WTC11 (cell line): ENCODE measurements around the gene BBOX1. TPM values are rescaled to one million over a fixed set of nuclear protein-coding genes. Genes with fewer than 3 reads are reported as not detected.
"Not testable (repeated sequence)": the region's sequence is repeated elsewhere in the genome, so short reads cannot be mapped to it uniquely, and the experiment has no call there.

ENCODE experiments used
- ATAC-seq: fragments of 200-7000 bp; cut with Tn5 transposase; 2 replicates; pipeline ENCODE4 v1.10.0; 2021; ENCODE audit warnings: mild to moderate bottlenecking, moderate library complexity
- CTCF ChIA-PET: fragments of 300-600 bp; sonication (Branson Sonifier 250); formaldehyde crosslinking; loops from one replicate; lab custom pipeline; 2021; ENCODE audit warnings: antibody characterized with exemption; lab: Charles Lee
- POLR2A ChIA-PET: fragments of 350-600 bp; sonication (Branson Sonifier 250); formaldehyde crosslinking; loops from one replicate; lab custom pipeline; 2021; ENCODE audit warnings: antibody characterized with exemption; lab: Charles Lee
- DNase-seq: peaks from one replicate; pipeline ENCODE4 v3.0.0; 2021; ENCODE audit warnings: low spot score
- H3K27ac Mint-ChIP-seq: 2 replicates; pipeline ENCODE4 v1.8.0; 2021; ENCODE audit warnings: mixed read lengths
- H3K27me3 Mint-ChIP-seq: 2 replicates; pipeline ENCODE4 v1.8.0; 2021; ENCODE audit warnings: low read depth, mild to moderate bottlenecking, moderate library complexity, mixed read lengths
- H3K36me3 Mint-ChIP-seq: 2 replicates; pipeline ENCODE4 v1.8.0; 2021; ENCODE audit warnings: mixed read lengths
- H3K4me1 Mint-ChIP-seq: 2 replicates; pipeline ENCODE4 v1.8.0; 2022; ENCODE audit warnings: mixed read lengths
- H3K4me3 Mint-ChIP-seq: 2 replicates; pipeline ENCODE4 v1.8.0; 2021; ENCODE audit warnings: mild to moderate bottlenecking, moderate library complexity, mixed read lengths
- H3K9me3 Mint-ChIP-seq: 2 replicates; pipeline ENCODE4 v1.8.0; 2021; ENCODE audit warnings: mixed read lengths
- ATF1 ChIP-seq: sonication (generic); formaldehyde crosslinking; IDR thresholded peaks from 2 replicates; pipeline ENCODE4 v1.8.1; 2023; ENCODE audit warnings: mild to moderate bottlenecking, moderate library complexity, missing genetic modification reagents
- CREB1 ChIP-seq: sonication (generic); formaldehyde crosslinking; IDR thresholded peaks from 2 replicates; pipeline ENCODE4 v1.8.0; 2023; ENCODE audit warnings: mild to moderate bottlenecking, missing genetic modification reagents
- ESRRA ChIP-seq: sonication (generic); formaldehyde crosslinking; IDR thresholded peaks from 2 replicates; pipeline ENCODE4 v1.8.1; 2022; ENCODE audit warnings: mild to moderate bottlenecking, missing genetic modification reagents, borderline replicate concordance
- ETV6 ChIP-seq: sonication (generic); formaldehyde crosslinking; IDR thresholded peaks from 2 replicates; pipeline ENCODE4 v1.8.1; 2022; ENCODE audit warnings: mild to moderate bottlenecking, missing genetic modification reagents
- JAZF1 ChIP-seq: fragments of 250-450 bp; sonication (Bioruptor Pico); IDR thresholded peaks from 2 replicates; pipeline ENCODE4 v1.9.0; 2021; ENCODE audit warnings: moderate library complexity, mild to moderate bottlenecking, inconsistent platforms
- KAT7 ChIP-seq: sonication (generic); formaldehyde crosslinking; IDR thresholded peaks from 2 replicates; pipeline ENCODE4 v1.8.1; 2023; ENCODE audit warnings: missing genetic modification reagents, mild to moderate bottlenecking, borderline replicate concordance
- TEAD1 ChIP-seq: sonication (generic); formaldehyde crosslinking; IDR thresholded peaks from 2 replicates; pipeline ENCODE4 v1.8.0; 2022; ENCODE audit warnings: mild to moderate bottlenecking, missing genetic modification reagents
- TEAD4 ChIP-seq: sonication (generic); formaldehyde crosslinking; IDR thresholded peaks from 2 replicates; pipeline ENCODE4 v1.8.0; 2022; ENCODE audit warnings: mild to moderate bottlenecking, missing genetic modification reagents
- ZNF219 ChIP-seq: sonication (generic); formaldehyde crosslinking; IDR thresholded peaks from 2 replicates; pipeline ENCODE4 v1.8.0; 2023; ENCODE audit warnings: missing genetic modification reagents, mild to moderate bottlenecking, borderline replicate concordance
- ZNF263 ChIP-seq: sonication (generic); formaldehyde crosslinking; IDR thresholded peaks from 2 replicates; pipeline ENCODE4 v1.8.1; 2022; ENCODE audit warnings: low read depth, mild to moderate bottlenecking, moderate library complexity, missing genetic modification reagents
- ZNF317 ChIP-seq: sonication (generic); formaldehyde crosslinking; IDR thresholded peaks from 2 replicates; pipeline ENCODE4 v1.8.1; 2023; ENCODE audit warnings: low read depth, mild to moderate bottlenecking, moderate library complexity, missing genetic modification reagents, borderline replicate concordance
- total RNA-seq: library from RNA; stranded (reverse); gene quantifications from 3 replicates; pipeline ENCODE4 v1.2.3, GENCODE V29; 2021
- TF ChIP-seq, protein P1 (sequence below): fragments of 250-450 bp; sonication (Bioruptor Pico); IDR thresholded peaks from 2 replicates; pipeline ENCODE4 v1.9.0; 2021; ENCODE audit warnings: mild to moderate bottlenecking
- TF ChIP-seq, protein P2 (sequence below): sonication (generic); formaldehyde crosslinking; IDR thresholded peaks from 2 replicates; pipeline ENCODE4 v1.8.1; 2022; ENCODE audit warnings: missing genetic modification reagents, borderline replicate concordance
- TF ChIP-seq, protein P3 (sequence below): sonication (generic); formaldehyde crosslinking; IDR thresholded peaks from 2 replicates; pipeline ENCODE4 v1.8.1; 2023; ENCODE audit warnings: mild to moderate bottlenecking, missing genetic modification reagents
- TF ChIP-seq, protein P4 (sequence below): sonication (generic); formaldehyde crosslinking; IDR thresholded peaks from 2 replicates; pipeline ENCODE4 v1.8.0; 2022; ENCODE audit warnings: missing genetic modification reagents

Gene BBOX1
- total RNA-seq, 1 experiment from 2014 or later: not detected

DNA sequence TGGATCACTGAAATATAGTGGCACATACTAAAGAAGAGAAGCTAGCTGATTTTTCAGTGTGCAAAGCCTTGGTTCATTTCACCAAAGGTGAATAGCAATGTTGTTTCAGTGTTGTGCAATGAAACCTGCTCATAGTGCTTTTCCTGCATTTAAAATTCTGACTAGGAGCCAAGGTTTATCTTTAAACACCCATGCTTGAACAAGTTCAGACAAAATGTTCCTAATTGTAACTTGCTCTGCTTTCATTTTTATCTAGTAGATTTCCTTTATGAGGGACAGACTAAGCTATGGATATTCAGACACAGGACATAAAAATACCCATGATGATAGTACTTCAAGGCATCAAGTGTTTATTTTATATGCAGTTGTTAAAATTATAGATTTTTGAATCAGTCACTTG, 47.7 kb downstream of the BBOX1 start:
- H3K9me3 Mint-ChIP-seq: peaks cover 37% of the 10 kb centered on the region
- no peak overlapping the region for H3K4me3 Mint-ChIP-seq
- CTCF ChIA-PET: no interaction called here
- H3K4me1 Mint-ChIP-seq: peaks cover 19% of the 10 kb centered on the region
- no peak overlapping the region for H3K27ac Mint-ChIP-seq
- POLR2A ChIA-PET: no interaction called here
- DNase-seq (no peak), ATAC-seq (no peak)
- TF ChIP-seq, protein P1, sequence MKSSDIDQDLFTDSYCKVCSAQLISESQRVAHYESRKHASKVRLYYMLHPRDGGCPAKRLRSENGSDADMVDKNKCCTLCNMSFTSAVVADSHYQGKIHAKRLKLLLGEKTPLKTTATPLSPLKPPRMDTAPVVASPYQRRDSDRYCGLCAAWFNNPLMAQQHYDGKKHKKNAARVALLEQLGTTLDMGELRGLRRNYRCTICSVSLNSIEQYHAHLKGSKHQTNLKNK (CRISPR knock-in tag): no peak
- no peak for TF ChIP-seq ZNF317
- no peak for TF ChIP-seq TEAD1 (CRISPR knock-in tag)
- no peak for TF ChIP-seq ATF1 (CRISPR knock-in tag)
- TF ChIP-seq ESRRA: no peak
- H3K36me3 Mint-ChIP-seq: peaks cover 21% of the 10 kb centered on the region
- peaks cover 5% of the 10 kb centered on the region; the same call in 1 of the 2 replicates for H3K27me3 Mint-ChIP-seq

DNA sequence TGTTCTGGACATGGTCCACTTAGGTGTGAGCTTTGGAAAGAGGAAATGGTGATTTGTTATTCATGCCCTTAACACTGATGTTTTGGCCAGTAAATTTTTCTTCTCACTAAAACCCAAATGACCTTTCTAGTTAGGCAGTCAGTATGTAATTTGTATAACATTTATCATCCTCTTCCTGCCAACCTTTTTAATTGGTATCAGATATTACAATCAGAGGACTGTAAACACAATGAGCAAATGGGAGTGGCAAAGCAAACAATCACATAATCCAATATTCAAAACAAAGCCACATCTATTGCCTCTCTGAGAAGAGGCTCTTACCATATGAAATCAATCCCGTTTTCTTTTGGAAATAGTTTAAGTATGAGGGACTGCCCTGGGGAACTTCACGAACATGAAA, 49.1 kb downstream of the BBOX1 start:
- Mint-ChIP-seq H3K27me3 (peaks cover 5% of the 10 kb centered on the region; the same call in 1 of the 2 replicates), H3K4me3 (no peak overlapping the region), H3K4me1 (peaks cover 22% of the 10 kb centered on the region), H3K27ac (no peak overlapping the region), H3K9me3 (peaks cover 38% of the 10 kb centered on the region), H3K36me3 (peaks cover 21% of the 10 kb centered on the region)
- ChIA-PET CTCF (no interaction called here), POLR2A (no interaction called here)
- no peak for TF ChIP-seq JAZF1
- TF ChIP-seq, protein P2, sequence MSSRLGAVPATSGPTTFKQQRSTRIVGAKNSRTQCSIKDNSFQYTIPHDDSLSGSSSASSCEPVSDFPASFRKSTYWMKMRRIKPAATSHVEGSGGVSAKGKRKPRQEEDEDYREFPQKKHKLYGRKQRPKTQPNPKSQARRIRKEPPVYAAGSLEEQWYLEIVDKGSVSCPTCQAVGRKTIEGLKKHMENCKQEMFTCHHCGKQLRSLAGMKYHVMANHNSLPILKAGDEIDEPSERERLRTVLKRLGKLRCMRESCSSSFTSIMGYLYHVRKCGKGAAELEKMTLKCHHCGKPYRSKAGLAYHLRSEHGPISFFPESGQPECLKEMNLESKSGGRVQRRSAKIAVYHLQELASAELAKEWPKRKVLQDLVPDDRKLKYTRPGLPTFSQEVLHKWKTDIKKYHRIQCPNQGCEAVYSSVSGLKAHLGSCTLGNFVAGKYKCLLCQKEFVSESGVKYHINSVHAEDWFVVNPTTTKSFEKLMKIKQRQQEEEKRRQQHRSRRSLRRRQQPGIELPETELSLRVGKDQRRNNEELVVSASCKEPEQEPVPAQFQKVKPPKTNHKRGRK: no peak
- no peak for TF ChIP-seq KAT7 (CRISPR knock-in tag)
- TF ChIP-seq CREB1 (CRISPR knock-in tag): no peak
- no peak for TF ChIP-seq ZNF219
- no peak for TF ChIP-seq ZNF263 (CRISPR knock-in tag)
- TF ChIP-seq ETV6 (CRISPR knock-in tag): no peak
- no peak for TF ChIP-seq TEAD4
- TF ChIP-seq, protein P3, sequence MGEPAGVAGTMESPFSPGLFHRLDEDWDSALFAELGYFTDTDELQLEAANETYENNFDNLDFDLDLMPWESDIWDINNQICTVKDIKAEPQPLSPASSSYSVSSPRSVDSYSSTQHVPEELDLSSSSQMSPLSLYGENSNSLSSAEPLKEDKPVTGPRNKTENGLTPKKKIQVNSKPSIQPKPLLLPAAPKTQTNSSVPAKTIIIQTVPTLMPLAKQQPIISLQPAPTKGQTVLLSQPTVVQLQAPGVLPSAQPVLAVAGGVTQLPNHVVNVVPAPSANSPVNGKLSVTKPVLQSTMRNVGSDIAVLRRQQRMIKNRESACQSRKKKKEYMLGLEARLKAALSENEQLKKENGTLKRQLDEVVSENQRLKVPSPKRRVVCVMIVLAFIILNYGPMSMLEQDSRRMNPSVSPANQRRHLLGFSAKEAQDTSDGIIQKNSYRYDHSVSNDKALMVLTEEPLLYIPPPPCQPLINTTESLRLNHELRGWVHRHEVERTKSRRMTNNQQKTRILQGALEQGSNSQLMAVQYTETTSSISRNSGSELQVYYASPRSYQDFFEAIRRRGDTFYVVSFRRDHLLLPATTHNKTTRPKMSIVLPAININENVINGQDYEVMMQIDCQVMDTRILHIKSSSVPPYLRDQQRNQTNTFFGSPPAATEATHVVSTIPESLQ: no peak
- TF ChIP-seq, protein P4, sequence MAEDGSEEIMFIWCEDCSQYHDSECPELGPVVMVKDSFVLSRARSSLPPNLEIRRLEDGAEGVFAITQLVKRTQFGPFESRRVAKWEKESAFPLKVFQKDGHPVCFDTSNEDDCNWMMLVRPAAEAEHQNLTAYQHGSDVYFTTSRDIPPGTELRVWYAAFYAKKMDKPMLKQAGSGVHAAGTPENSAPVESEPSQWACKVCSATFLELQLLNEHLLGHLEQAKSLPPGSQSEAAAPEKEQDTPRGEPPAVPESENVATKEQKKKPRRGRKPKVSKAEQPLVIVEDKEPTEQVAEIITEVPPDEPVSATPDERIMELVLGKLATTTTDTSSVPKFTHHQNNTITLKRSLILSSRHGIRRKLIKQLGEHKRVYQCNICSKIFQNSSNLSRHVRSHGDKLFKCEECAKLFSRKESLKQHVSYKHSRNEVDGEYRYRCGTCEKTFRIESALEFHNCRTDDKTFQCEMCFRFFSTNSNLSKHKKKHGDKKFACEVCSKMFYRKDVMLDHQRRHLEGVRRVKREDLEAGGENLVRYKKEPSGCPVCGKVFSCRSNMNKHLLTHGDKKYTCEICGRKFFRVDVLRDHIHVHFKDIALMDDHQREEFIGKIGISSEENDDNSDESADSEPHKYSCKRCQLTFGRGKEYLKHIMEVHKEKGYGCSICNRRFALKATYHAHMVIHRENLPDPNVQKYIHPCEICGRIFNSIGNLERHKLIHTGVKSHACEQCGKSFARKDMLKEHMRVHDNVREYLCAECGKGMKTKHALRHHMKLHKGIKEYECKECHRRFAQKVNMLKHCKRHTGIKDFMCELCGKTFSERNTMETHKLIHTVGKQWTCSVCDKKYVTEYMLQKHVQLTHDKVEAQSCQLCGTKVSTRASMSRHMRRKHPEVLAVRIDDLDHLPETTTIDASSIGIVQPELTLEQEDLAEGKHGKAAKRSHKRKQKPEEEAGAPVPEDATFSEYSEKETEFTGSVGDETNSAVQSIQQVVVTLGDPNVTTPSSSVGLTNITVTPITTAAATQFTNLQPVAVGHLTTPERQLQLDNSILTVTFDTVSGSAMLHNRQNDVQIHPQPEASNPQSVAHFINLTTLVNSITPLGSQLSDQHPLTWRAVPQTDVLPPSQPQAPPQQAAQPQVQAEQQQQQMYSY: no peak
- no peak for DNase-seq
- no peak for ATAC-seq

DNA sequence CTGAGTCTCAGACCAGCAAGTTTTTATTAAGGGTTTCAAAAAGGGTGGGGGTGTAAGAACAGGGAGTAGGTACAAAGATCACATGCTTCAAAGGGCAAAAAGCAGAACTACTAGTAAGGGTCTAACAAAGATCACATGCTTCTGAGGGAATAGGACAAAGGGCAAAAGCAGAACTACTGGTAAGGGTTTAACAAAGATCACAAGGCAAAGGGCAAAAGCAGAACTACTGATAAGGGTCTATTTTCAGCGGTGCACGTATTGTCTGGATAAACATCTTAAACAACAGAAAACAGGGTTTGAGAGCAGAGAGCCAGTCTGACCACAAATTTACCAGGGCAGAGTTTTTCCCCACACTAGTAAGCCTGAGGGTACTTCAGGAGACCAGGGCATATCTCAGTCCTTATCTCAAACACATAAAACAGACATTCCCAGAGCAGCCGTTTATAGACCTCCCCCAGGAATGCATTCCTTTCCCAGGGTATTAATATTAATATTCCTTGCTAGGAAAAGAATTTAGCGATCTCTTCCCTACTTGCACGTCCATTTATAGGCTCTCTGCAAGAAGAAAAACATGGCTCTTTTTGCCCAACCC, 49.8 kb downstream of the BBOX1 start:
- peaks cover 21% of the 10 kb centered on the region for H3K4me1 Mint-ChIP-seq
- H3K27ac Mint-ChIP-seq, CTCF ChIA-PET, H3K27me3 Mint-ChIP-seq, H3K4me3 Mint-ChIP-seq, DNase-seq, POLR2A ChIA-PET, ATAC-seq: not testable (repeated sequence)
- H3K9me3 Mint-ChIP-seq: peaks cover 38% of the 10 kb centered on the region
- peaks cover 21% of the 10 kb centered on the region for H3K36me3 Mint-ChIP-seq
